GM18498 (cell line): Measurements from ENCODE around the gene GAA.

ENCODE experiments used
- ATAC-seq: cut with Tn5 transposase; IDR thresholded peaks from one replicate; pipeline ENCODE4 v1.9.1; 2021; ENCODE audit warnings: mild to moderate bottlenecking, moderate library complexity; ENCODE audit not compliant: unreplicated experiment

Gene GAA

DNA sequence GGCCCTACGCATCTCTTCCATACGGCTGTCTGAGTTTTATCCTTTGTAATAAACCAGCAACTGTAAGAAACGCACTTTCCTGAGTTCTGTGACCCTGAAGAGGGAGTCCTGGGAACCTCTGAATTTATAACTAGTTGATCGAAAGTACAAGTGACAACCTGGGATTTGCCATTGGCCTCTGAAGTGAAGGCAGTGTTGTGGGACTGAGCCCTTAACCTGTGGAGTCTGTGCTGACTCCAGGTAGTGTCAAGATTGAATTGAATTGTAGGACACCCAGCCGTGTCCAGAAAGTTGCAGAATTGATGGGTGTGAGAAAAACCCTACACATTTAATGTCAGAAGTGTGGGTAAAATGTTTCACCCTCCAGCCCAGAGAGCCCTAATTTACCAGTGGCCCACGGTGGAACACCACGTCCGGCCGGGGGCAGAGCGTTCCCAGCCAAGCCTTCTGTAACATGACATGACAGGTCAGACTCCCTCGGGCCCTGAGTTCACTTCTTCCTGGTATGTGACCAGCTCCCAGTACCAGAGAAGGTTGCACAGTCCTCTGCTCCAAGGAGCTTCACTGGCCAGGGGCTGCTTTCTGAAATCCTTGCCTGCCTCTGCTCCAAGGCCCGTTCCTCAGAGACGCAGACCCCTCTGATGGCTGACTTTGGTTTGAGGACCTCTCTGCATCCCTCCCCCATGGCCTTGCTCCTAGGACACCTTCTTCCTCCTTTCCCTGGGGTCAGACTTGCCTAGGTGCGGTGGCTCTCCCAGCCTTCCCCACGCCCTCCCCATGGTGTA is 1.5 kb downstream of the GAA start:
- ATAC-seq, result no peak

DNA sequence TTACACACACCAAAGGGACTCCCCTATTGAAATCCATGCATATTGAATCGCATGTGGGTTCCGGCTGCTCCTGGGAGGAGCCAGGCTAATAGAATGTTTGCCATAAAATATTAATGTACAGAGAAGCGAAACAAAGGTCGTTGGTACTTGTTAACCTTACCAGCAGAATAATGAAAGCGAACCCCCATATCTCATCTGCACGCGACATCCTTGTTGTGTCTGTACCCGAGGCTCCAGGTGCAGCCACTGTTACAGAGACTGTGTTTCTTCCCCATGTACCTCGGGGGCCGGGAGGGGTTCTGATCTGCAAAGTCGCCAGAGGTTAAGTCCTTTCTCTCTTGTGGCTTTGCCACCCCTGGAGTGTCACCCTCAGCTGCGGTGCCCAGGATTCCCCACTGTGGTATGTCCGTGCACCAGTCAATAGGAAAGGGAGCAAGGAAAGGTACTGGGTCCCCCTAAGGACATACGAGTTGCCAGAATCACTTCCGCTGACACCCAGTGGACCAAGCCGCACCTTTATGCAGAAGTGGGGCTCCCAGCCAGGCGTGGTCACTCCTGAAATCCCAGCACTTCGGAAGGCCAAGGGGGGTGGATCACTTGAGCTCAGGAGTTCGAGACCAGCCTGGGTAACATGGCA is 2.2 kb downstream of the GAA start:
- no peak for ATAC-seq

DNA sequence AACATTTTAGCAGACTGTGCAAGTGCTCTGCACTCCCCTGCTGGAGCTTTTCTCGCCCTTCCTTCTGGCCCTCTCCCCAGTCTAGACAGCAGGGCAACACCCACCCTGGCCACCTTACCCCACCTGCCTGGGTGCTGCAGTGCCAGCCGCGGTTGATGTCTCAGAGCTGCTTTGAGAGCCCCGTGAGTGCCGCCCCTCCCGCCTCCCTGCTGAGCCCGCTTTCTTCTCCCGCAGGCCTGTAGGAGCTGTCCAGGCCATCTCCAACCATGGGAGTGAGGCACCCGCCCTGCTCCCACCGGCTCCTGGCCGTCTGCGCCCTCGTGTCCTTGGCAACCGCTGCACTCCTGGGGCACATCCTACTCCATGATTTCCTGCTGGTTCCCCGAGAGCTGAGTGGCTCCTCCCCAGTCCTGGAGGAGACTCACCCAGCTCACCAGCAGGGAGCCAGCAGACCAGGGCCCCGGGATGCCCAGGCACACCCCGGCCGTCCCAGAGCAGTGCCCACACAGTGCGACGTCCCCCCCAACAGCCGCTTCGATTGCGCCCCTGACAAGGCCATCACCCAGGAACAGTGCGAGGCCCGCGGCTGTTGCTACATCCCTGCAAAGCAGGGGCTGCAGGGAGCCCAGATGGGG is 3.1 kb downstream of the GAA start:
- ATAC-seq, result no peak

DNA sequence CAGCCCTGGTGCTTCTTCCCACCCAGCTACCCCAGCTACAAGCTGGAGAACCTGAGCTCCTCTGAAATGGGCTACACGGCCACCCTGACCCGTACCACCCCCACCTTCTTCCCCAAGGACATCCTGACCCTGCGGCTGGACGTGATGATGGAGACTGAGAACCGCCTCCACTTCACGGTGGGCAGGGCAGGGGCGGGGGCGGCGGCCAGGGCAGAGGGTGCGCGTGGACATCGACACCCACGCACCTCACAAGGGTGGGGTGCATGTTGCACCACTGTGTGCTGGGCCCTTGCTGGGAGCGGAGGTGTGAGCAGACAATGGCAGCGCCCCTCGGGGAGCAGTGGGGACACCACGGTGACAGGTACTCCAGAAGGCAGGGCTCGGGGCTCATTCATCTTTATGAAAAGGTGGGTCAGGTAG is 3.6 kb downstream of the GAA start:
- ATAC-seq, result no peak

DNA sequence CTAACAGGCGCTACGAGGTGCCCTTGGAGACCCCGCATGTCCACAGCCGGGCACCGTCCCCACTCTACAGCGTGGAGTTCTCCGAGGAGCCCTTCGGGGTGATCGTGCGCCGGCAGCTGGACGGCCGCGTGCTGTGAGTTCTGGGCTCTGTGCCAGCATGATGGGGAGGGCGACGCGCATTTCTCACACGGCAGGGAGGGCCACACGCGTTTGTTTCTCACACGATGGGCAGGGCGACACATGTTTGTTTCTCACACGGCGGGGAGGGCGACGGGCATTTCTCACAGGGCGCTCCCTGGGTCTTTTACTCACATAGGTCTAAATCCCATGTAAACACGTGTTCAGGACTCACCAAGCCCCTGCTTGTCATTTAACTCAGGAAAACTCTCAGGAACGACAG is 4.4 kb downstream of the GAA start:
- no peak for ATAC-seq

DNA sequence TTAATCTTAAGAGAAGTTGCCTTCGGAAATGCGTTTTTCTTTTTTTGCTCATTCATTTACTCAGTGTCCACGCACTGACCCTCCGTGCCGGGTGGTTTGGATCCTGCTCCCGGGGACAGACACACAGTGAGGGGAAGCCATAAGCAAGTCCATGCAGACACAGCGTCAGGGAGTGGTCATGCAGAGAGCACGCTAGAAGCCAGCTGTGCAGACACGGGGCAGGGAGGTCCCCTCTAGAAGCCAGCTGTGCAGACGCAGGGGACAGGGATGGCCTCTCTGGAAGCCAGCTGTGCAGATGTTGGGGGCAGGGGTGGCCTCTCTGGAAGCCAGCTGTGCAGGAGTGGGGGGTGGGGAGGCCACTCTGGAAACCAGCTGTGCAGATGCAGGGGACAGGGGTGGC is 4.8 kb downstream of the GAA start:
- ATAC-seq, result no peak

DNA sequence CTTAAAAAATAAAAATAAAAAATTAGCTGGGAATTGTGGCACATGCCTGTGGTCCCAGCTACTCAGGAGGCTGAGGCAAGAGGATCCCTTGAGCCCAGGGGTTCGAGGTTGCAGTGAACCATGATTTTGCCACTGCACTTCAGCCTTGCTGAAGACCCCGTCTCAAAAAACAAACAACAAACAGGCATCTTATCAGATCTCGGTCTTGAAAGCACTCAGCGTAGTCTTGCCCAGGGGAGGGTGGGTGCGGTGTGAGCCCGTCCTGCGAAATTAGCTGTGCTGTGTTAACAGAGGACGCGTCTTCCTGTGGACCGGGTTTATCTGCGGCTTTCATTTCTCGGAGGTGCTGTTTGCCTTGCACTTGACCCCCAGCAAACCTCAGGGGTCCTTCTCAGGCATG is 5.4 kb downstream of the GAA start:
- ATAC-seq, result no peak

DNA sequence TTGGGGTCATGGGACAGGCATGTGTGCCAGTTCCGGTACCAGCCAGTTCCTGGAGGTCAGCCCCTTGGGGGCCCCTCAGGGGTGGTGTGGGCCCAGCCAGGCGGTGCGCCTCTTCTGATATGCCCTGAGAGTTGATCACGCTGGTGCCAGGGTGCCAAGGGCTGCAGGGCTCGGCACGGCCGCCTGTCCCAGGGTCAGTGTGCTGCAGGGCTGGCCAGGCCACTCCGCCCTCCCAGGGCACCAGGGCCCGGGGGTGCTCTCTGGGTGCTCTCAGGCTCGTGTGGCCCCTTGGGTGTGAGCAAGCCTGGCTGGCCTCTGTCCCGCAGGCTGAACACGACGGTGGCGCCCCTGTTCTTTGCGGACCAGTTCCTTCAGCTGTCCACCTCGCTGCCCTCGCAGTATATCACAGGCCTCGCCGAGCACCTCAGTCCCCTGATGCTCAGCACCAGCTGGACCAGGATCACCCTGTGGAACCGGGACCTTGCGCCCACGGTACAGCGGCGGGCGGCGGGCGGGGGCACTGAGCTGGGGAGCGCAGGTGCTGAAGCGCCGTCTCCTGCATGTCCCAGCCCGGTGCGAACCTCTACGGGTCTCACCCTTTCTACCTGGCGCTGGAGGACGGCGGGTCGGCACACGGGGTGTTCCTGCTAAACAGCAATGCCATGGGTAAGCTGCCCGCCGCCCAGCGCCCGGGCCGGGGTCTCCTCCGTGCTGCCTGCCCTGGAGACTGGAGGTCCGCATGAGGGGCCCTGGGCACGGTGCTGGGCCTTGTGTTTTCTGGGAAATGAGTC is 6.0 kb downstream of the GAA start:
- ATAC-seq, result no peak

DNA sequence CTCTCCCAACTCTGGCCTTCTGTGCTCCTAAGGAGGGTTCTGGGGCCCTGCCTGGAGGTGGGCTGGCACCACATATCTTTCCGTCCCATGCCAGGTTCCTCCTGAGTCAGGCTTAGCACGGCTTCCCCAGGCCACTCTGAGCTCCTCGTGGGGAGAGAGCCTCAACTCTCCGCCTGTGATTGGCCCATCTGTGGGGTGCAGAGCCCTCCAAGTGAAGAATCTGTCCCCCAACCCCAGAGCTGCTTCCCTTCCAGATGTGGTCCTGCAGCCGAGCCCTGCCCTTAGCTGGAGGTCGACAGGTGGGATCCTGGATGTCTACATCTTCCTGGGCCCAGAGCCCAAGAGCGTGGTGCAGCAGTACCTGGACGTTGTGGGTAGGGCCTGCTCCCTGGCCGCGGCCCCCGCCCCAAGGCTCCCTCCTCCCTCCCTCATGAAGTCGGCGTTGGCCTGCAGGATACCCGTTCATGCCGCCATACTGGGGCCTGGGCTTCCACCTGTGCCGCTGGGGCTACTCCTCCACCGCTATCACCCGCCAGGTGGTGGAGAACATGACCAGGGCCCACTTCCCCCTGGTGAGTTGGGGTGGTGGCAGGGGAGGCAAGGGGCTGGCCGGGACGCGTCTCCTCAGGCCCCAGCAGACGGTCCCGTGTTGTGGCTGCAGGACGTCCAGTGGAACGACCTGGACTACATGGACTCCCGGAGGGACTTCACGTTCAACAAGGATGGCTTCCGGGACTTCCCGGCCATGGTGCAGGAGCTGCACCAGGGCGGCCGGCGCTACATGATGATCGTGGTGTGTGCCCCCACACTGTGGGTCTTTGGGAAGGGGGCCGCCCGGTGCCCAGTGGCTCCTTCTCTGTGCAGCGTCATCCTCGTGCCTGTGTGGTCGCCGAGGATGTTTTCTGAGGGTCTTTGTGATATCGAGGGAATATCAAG is 6.9 kb downstream of the GAA start:
- ATAC-seq, result no peak

DNA sequence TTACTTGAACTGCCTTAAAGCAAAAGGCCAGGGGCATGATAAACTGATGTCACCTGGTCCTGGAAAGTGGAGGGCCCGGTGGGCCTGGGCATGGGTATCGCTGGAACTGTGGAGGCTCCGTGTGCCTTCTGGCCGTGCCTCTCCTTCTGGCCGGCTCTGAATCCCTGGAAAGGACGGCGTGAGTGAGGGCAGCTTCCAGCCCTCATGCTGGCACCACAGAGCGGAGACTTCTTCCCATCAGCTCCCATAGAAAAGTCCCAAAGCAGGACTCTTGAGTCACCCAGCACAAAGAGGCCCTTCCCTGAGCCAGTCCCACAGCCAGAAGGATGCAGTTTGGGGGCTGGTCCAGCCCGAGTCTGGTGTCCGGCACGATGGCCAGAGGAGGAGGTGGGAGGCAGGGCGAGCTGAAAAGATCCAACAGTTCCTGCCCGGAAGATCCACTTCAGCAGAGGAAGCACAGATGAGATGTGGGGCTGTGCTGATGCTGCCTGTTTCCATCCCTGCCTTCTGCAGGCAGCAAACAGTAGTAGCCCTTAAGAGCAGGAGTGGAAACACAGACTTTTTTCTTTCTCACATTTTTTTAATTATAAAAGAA is 7.8 kb downstream of the GAA start:
- no peak for ATAC-seq

DNA sequence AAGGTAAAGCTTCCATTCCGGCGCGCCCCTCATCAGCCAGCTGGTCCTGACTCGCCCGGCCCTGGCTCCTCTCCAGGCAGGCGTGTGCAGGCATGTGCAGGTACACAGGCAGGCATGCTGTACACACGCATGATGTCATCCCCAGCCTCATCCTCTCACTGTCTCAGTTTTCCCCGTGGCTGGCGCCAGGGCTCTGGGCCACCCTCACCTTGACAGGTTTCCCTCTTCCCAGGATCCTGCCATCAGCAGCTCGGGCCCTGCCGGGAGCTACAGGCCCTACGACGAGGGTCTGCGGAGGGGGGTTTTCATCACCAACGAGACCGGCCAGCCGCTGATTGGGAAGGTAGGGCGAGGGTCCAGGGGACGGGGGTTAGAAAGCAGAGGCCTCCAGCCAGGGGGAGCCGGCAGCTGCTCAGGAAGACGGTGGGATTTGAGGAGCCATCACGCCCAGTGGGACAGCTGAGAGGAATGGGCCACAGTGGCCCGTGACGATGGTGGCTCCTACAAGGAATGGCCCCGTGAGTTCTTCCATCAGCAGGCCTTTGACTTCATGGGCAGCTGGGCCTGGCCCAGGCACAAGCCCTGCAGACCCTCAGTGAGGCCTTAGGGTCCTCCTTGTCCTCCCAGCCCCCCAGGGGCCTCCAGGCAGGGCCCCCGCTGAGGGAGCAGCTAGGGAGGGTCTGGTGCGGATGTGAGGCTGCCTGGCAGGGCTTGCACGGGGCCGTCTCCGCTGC is 8.5 kb downstream of the GAA start:
- ATAC-seq, result no peak

DNA sequence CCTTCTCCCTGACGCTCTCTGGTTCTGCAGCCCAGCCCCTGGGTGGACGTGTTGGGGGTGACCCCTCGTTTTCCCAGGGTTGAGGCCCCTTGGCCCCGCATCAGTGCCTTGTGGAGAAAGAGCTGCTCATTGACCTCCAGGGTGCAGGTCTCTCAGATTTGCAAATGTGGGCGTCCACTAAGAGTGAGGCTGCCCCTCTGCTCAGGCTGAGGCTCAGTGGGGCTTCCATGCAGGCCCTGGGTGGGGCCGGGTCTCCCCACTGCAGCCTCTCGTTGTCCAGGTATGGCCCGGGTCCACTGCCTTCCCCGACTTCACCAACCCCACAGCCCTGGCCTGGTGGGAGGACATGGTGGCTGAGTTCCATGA is 9.0 kb downstream of the GAA start:
- no peak for ATAC-seq

DNA sequence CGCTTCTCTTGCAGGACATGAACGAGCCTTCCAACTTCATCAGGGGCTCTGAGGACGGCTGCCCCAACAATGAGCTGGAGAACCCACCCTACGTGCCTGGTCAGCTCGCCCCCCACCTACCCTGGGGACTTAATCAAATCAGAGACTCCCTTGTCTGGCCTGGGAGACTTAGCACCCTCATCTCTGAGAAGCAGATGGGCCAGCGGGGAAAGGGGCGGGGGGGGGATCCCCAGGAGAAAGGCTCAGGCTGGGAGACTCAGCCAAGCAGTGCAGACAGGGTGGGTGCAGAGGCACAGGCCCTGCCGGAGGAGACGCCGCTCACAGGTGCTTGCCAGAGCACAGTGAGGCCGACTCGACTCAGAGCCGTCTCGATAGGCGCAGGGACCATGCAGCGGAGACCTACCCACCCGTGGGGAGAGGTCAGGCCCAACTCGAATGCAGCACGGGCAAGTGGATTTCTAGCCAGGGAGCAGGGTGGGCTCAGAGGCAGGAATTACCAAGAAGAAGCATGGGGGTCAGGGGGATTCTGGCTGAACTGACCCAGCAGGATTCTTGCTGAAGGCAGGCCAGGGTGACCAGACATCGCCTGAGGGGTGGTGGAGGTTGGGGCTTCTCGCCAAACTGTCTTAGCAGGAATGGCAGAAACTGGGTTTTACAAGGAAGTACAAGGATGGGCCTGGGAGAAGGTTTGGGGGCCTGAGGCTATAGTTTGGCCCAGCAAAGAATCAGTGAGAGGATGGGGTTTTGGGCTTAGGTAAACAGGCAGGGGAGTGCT is 9.7 kb downstream of the GAA start:
- no peak for ATAC-seq

DNA sequence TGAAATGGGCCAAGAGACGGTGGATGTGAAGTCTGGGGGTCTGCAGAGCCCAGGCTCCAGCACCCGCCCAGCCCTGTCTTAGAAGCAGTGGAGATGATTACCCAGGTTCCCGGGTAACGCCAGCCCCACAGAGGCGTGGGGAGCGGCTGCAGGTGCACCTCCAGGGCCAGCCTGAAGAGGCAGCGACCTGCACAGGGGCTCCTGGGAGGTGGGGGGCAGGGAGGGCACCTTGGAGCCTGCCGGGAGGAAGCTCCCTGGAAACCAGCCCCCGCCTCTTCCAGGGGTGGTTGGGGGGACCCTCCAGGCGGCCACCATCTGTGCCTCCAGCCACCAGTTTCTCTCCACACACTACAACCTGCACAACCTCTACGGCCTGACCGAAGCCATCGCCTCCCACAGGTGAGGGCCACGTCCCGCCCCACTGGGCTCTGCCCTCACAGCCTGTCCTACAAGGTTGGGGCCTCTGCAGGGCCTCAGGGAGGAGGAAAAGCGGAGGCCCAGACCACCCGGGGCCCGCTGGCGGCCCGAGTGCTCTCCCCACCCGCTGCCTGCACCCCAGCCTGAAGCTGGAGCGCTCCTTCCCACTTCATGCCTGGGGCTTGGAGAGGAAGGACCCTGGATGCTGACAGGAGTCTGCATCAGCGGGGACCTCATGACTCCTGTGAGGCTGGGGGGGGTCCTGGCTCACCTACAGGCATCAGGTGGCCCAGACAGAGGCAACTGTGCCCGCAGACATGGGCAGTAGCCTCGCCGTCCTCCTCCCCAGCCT is 10.5 kb downstream of the GAA start:
- no peak for ATAC-seq

DNA sequence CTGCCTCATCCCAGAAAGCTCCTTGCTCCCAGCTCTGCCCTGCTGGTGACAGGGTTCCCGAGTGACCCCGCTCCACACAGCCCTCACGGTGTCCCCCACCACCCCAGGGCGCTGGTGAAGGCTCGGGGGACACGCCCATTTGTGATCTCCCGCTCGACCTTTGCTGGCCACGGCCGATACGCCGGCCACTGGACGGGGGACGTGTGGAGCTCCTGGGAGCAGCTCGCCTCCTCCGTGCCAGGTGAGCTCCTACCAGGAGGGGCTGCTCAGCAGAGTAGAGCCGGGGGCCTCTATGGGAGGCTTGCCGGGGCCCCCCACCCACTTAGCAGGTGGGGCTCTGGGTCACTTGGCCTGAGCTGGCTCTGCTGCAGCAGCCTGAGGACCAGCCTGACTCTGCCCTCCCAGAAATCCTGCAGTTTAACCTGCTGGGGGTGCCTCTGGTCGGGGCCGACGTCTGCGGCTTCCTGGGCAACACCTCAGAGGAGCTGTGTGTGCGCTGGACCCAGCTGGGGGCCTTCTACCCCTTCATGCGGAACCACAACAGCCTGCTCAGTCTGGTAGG is 11.2 kb downstream of the GAA start:
- no peak for ATAC-seq

DNA sequence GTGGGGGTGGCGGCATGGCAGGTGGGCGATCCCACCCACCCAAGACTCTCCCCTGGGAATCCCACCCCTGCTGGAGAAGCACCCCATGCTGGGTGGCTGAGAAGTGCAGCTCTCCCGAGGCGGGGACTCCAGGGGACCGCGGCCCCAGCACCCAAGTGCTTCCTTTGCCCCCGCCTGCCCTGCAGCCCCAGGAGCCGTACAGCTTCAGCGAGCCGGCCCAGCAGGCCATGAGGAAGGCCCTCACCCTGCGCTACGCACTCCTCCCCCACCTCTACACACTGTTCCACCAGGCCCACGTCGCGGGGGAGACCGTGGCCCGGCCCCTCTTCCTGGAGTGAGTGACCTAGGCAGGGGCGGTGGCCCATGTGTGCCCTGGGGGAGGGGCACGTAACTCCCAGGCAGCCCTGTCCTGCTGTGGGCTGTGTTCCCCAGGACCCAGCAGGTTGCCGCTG is 11.7 kb downstream of the GAA start:
- ATAC-seq, result no peak

DNA sequence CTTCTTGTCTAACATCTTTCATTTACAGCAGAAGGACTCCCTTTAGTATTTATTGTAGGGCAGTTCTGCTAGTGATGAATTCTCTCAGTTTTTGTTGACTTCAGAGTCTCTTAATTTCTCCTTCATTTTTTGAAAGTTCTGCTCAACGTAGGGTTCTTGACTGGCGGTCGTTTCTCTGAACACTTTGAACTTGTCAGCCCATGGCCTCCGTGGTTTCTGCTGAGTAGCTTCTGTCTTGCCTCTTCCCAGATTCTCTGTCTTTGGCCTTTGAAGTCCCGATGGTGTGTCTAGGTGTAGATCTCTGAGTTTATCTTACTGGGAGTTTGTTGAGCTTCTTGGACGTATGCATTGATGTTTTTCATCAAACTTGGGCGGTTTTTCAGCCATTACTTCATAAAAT is 13.4 kb downstream of the GAA start:
- no peak for ATAC-seq
